ENCODE results near the gene CFAP298. TPM values are rescaled to one million over a fixed set of nuclear protein-coding genes. Genes with fewer than 3 reads are reported as not detected.

Gene CFAP298
- total RNA-seq, 5 donors from 2014 or later (not counting 1 experiment from before 2014, with no cell fraction given) = 19.5 to 36.8 (median 32.1) TPM

- Histone ChIP-seq H3K4me1 (ENCODE audit: control insufficient read depth in 1 of 2, extremely low read depth in 1 of 2, insufficient read depth in 2 of 2, low read length in 2 of 2) (no peaks in the 10 kb centered on the region), H3K4me3 (ENCODE audit: control insufficient read depth in 1 of 2, extremely low read depth in 1 of 2, low read length in 1 of 2) (no peak overlapping the region), H3K27me3 (replicated peaks in 1 of 2; ENCODE audit: control insufficient read depth in 2 of 2, extremely low read depth in 1 of 2, insufficient read depth in 2 of 2, low read length in 1 of 2) (no peaks in the 10 kb centered on the region), H3K36me3 (ENCODE audit: control insufficient read depth in 2 of 2, extremely low read depth in 1 of 2, insufficient read depth in 1 of 2, low read length in 1 of 2) (peaks cover 0 to under 1% of the 10 kb centered on the region in 2 donors), H3K27ac (ENCODE audit: low read length) (no peak overlapping the region), H3K9me3 (no peaks in the 10 kb centered on the region)
- no peaks in the 10 kb centered on the region for H3K36me3 Mint-ChIP-seq
- ChIA-PET POLR2A (interaction anchor here in 1 of 2 donors (0.6 kb wide), 1 partner anchor 14 kb away, joined by 7 read pairs; no protein-coding TSS in a partner anchor), CTCF (no interaction called here)
- H3K4me1 Mint-ChIP-seq = no peaks in the 10 kb centered on the region
- WGBS (ENCODE audit: insufficient coverage) = 93% methylated on average over 3 of the region's 8 CpGs
- H3K4me3 Mint-ChIP-seq = no peak overlapping the region
- DNase-seq (no peak), ATAC-seq (replicated peaks in 1 of 4) (no peak)
- no peaks in the 10 kb centered on the region for H3K9me3 Mint-ChIP-seq
- no peaks in the 10 kb centered on the region for H3K27me3 Mint-ChIP-seq
- no peak overlapping the region for H3K27ac Mint-ChIP-seq
These were observed 18.5 kb downstream of the CFAP298 start for GRCh38 chr21:32593690-32594089.

GRCh38 chr21:32592929-32593502 lies 19.2 kb downstream of the CFAP298 start:
- H3K9me3 ChIP-seq = no peaks in the 10 kb centered on the region
- H3K4me3 Mint-ChIP-seq = no peak overlapping the region
- H3K27ac ChIP-seq (ENCODE audit: low read length) = no peak overlapping the region
- H3K4me3 ChIP-seq (ENCODE audit: control insufficient read depth in 1 of 2, extremely low read depth in 1 of 2, low read length in 1 of 2) = no peak overlapping the region
- DNase-seq = no peak
- H3K27me3 ChIP-seq (replicated peaks in 1 of 2; ENCODE audit: control insufficient read depth in 2 of 2, extremely low read depth in 1 of 2, insufficient read depth in 2 of 2, low read length in 1 of 2) = no peaks in the 10 kb centered on the region
- H3K36me3 ChIP-seq (ENCODE audit: control insufficient read depth in 2 of 2, extremely low read depth in 1 of 2, insufficient read depth in 1 of 2, low read length in 1 of 2) = no peaks in the 10 kb centered on the region
- ChIA-PET CTCF (no interaction called here), POLR2A (interaction anchor here in 1 of 2 donors (0.6 kb wide), 1 partner anchor 15 kb away, joined by 7 read pairs; no protein-coding TSS in a partner anchor)
- H3K27ac Mint-ChIP-seq = no peak overlapping the region
- no peaks in the 10 kb centered on the region for H3K9me3 Mint-ChIP-seq
- H3K36me3 Mint-ChIP-seq = no peaks in the 10 kb centered on the region
- no peaks in the 10 kb centered on the region for H3K4me1 Mint-ChIP-seq
- ATAC-seq (replicated peaks in 1 of 4) = no peak
- 91% methylated on average over 8 of the region's 10 CpGs for WGBS (ENCODE audit: insufficient coverage)
- no peaks in the 10 kb centered on the region for H3K4me1 ChIP-seq (ENCODE audit: control insufficient read depth in 1 of 2, extremely low read depth in 1 of 2, insufficient read depth in 2 of 2, low read length in 2 of 2)
- peaks cover 0 to 2% of the 10 kb centered on the region in 2 donors for H3K27me3 Mint-ChIP-seq

GRCh38 chr21:32590130-32590529 lies 22.0 kb downstream of the CFAP298 start:
- Mint-ChIP-seq H3K36me3 (no peaks in the 10 kb centered on the region), H3K9me3 (no peaks in the 10 kb centered on the region), H3K4me3 (no peak overlapping the region), H3K4me1 (no peaks in the 10 kb centered on the region), H3K27me3 (peaks cover 0 to 2% of the 10 kb centered on the region in 2 donors), H3K27ac (no peak overlapping the region)
- ChIA-PET CTCF (no interaction called here), POLR2A (no interaction called here)
- Histone ChIP-seq H3K9me3 (no peaks in the 10 kb centered on the region), H3K4me1 (ENCODE audit: control insufficient read depth in 1 of 2, extremely low read depth in 1 of 2, insufficient read depth in 2 of 2, low read length in 2 of 2) (no peaks in the 10 kb centered on the region), H3K4me3 (ENCODE audit: control insufficient read depth in 1 of 2, extremely low read depth in 1 of 2, low read length in 1 of 2) (no peak overlapping the region), H3K27ac (ENCODE audit: low read length) (no peak overlapping the region), H3K27me3 (replicated peaks in 1 of 2; ENCODE audit: control insufficient read depth in 2 of 2, extremely low read depth in 1 of 2, insufficient read depth in 2 of 2, low read length in 1 of 2) (no peaks in the 10 kb centered on the region), H3K36me3 (ENCODE audit: control insufficient read depth in 2 of 2, extremely low read depth in 1 of 2, insufficient read depth in 1 of 2, low read length in 1 of 2) (no peaks in the 10 kb centered on the region)
- DNase-seq (no peak), ATAC-seq (replicated peaks in 1 of 4) (no peak)
- WGBS (ENCODE audit: insufficient coverage) = 87% methylated on average over 4 of the region's 4 CpGs

GRCh38 chr21:32587651-32588050 lies 24.5 kb downstream of the CFAP298 start:
- DNase-seq = no peak
- ChIA-PET POLR2A (no interaction called here), CTCF (interaction anchor here (0.5 to 1.0 kb wide), 2 partner anchors 13 to 1391 kb away, joined by 3 to 4 read pairs; no protein-coding TSS in a partner anchor)
- Mint-ChIP-seq H3K27me3 (peaks cover 0 to 5% of the 10 kb centered on the region in 2 donors), H3K27ac (no peak overlapping the region), H3K36me3 (no peaks in the 10 kb centered on the region), H3K9me3 (no peaks in the 10 kb centered on the region), H3K4me3 (no peak overlapping the region), H3K4me1 (no peaks in the 10 kb centered on the region)
- Histone ChIP-seq H3K4me1 (ENCODE audit: control insufficient read depth in 1 of 2, extremely low read depth in 1 of 2, insufficient read depth in 2 of 2, low read length in 2 of 2) (no peaks in the 10 kb centered on the region), H3K36me3 (ENCODE audit: control insufficient read depth in 2 of 2, extremely low read depth in 1 of 2, insufficient read depth in 1 of 2, low read length in 1 of 2) (no peaks in the 10 kb centered on the region), H3K27me3 (replicated peaks in 1 of 2; ENCODE audit: control insufficient read depth in 2 of 2, extremely low read depth in 1 of 2, insufficient read depth in 2 of 2, low read length in 1 of 2) (peaks cover 0 to 10% of the 10 kb centered on the region in 2 experiments), H3K27ac (ENCODE audit: low read length) (no peak overlapping the region), H3K4me3 (ENCODE audit: control insufficient read depth in 1 of 2, extremely low read depth in 1 of 2, low read length in 1 of 2) (no peak overlapping the region), H3K9me3 (no peaks in the 10 kb centered on the region)
- WGBS (ENCODE audit: insufficient coverage) = no CpG with 5 or more reads among the region's 5 CpGs
- ATAC-seq (replicated peaks in 1 of 4) = no peak

GRCh38 chr21:32587120-32587519 lies 25.1 kb downstream of the CFAP298 start:
- Mint-ChIP-seq H3K27ac (no peak overlapping the region), H3K27me3 (peaks cover 0 to 5% of the 10 kb centered on the region in 2 donors), H3K4me3 (no peak overlapping the region), H3K4me1 (no peaks in the 10 kb centered on the region), H3K36me3 (no peaks in the 10 kb centered on the region), H3K9me3 (no peaks in the 10 kb centered on the region)
- 92% methylated on average over 9 of the region's 13 CpGs for WGBS (ENCODE audit: insufficient coverage)
- H3K36me3 ChIP-seq (ENCODE audit: control insufficient read depth in 2 of 2, extremely low read depth in 1 of 2, insufficient read depth in 1 of 2, low read length in 1 of 2) = no peaks in the 10 kb centered on the region
- ATAC-seq (replicated peaks in 1 of 4) = no peak
- H3K4me1 ChIP-seq (ENCODE audit: control insufficient read depth in 1 of 2, extremely low read depth in 1 of 2, insufficient read depth in 2 of 2, low read length in 2 of 2) = no peaks in the 10 kb centered on the region
- H3K9me3 ChIP-seq = no peaks in the 10 kb centered on the region
- CTCF ChIA-PET = no interaction called here
- POLR2A ChIA-PET = no interaction called here
- peaks cover 0 to 14% of the 10 kb centered on the region in 2 experiments for H3K27me3 ChIP-seq (replicated peaks in 1 of 2; ENCODE audit: control insufficient read depth in 2 of 2, extremely low read depth in 1 of 2, insufficient read depth in 2 of 2, low read length in 1 of 2)
- no peak for DNase-seq
- no peak overlapping the region for H3K4me3 ChIP-seq (ENCODE audit: control insufficient read depth in 1 of 2, extremely low read depth in 1 of 2, low read length in 1 of 2)
- H3K27ac ChIP-seq (ENCODE audit: low read length) = no peak overlapping the region

GRCh38 chr21:32585970-32586369 lies 26.2 kb downstream of the CFAP298 start:
- ATAC-seq (replicated peaks in 1 of 4) (no peak), DNase-seq (no peak)
- ChIA-PET POLR2A (no interaction called here), CTCF (no interaction called here)
- no peak overlapping the region for H3K4me3 Mint-ChIP-seq
- H3K36me3 Mint-ChIP-seq = no peaks in the 10 kb centered on the region
- H3K36me3 ChIP-seq (ENCODE audit: control insufficient read depth in 2 of 2, extremely low read depth in 1 of 2, insufficient read depth in 1 of 2, low read length in 1 of 2) = no peaks in the 10 kb centered on the region
- H3K9me3 ChIP-seq = no peaks in the 10 kb centered on the region
- H3K4me1 ChIP-seq (ENCODE audit: control insufficient read depth in 1 of 2, extremely low read depth in 1 of 2, insufficient read depth in 2 of 2, low read length in 2 of 2) = no peaks in the 10 kb centered on the region
- no peak overlapping the region for H3K27ac Mint-ChIP-seq
- H3K27ac ChIP-seq (ENCODE audit: low read length) = no peak overlapping the region
- peaks cover 0 to 18% of the 10 kb centered on the region in 2 experiments for H3K27me3 ChIP-seq (replicated peaks in 1 of 2; ENCODE audit: control insufficient read depth in 2 of 2, extremely low read depth in 1 of 2, insufficient read depth in 2 of 2, low read length in 1 of 2)
- no peaks in the 10 kb centered on the region for H3K4me1 Mint-ChIP-seq
- 86% methylated on average over 8 of the region's 9 CpGs for WGBS (ENCODE audit: insufficient coverage)
- peaks cover 0 to 5% of the 10 kb centered on the region in 2 donors for H3K27me3 Mint-ChIP-seq
- no peak overlapping the region for H3K4me3 ChIP-seq (ENCODE audit: control insufficient read depth in 1 of 2, extremely low read depth in 1 of 2, low read length in 1 of 2)
- no peaks in the 10 kb centered on the region for H3K9me3 Mint-ChIP-seq
